H9 (cell line): ENCODE results near the gene DPP10. TPM values are rescaled to one million over a fixed set of nuclear protein-coding genes. Genes with fewer than 3 reads are reported as not detected.

Experiments
- DNase-seq: peaks from one replicate; pipeline ENCODE4 v3.0.0-alpha.2; 2017
- H2AFZ ChIP-seq: one replicate; pipeline ENCODE4 v1.6.1; 2013; ENCODE audit warnings: mild to moderate bottlenecking, low read length, control low read depth, moderate library complexity
- H2AK5ac ChIP-seq: 2 replicates; pipeline ENCODE4 v1.6.1; 2013; ENCODE audit warnings: low read length, control low read depth, mixed read lengths; ENCODE audit not compliant: insufficient read length
- H2BK120ac ChIP-seq: one replicate; pipeline ENCODE4 v1.6.1; 2013; ENCODE audit warnings: low read depth, mild to moderate bottlenecking, low read length, control low read depth, inconsistent platforms; ENCODE audit not compliant: poor library complexity, severe bottlenecking
- H2BK12ac ChIP-seq: 2 replicates; pipeline ENCODE4 v1.6.1; 2013; ENCODE audit warnings: low read length, control low read depth, mixed read lengths, low read depth; ENCODE audit not compliant: insufficient read length
- H2BK15ac ChIP-seq: 2 replicates; pipeline ENCODE4 v1.6.1; 2013; ENCODE audit warnings: low read depth, low read length, control low read depth
- H2BK20ac ChIP-seq: one replicate; pipeline ENCODE4 v1.6.1; 2013; ENCODE audit warnings: low read depth, mild to moderate bottlenecking, low read length, control low read depth, inconsistent platforms; ENCODE audit not compliant: poor library complexity, severe bottlenecking
- H2BK5ac ChIP-seq: 2 replicates; pipeline ENCODE4 v1.6.1; 2013; ENCODE audit warnings: low read length, control low read depth, mixed read lengths; ENCODE audit not compliant: insufficient read length
- H3K14ac ChIP-seq: 2 replicates; pipeline ENCODE4 v1.6.1; 2013; ENCODE audit warnings: low read length, control low read depth; ENCODE audit not compliant: insufficient read depth
- H3K18ac ChIP-seq: 2 replicates; pipeline ENCODE4 v1.6.1; 2013; ENCODE audit warnings: low read depth, mild to moderate bottlenecking, mixed read lengths, low read length, control low read depth; ENCODE audit not compliant: insufficient read length
- H3K23ac ChIP-seq: 2 replicates; pipeline ENCODE4 v1.6.1; 2013; ENCODE audit warnings: low read length, control low read depth, mixed read lengths, low read depth; ENCODE audit not compliant: insufficient read length
- H3K23me2 ChIP-seq: 2 replicates; pipeline ENCODE4 v1.6.1; 2013; ENCODE audit warnings: low read depth, mild to moderate bottlenecking, mixed read lengths, low read length, control low read depth; ENCODE audit not compliant: insufficient read length, poor library complexity, severe bottlenecking
- H3K27ac ChIP-seq: 2 replicates; pipeline ENCODE4 v1.5.1; 2013; ENCODE audit warnings: low read length, control low read depth, mixed read lengths, low read depth; ENCODE audit not compliant: insufficient read length
- H3K27me3 ChIP-seq: 2 replicates; pipeline ENCODE4 v1.6.1; 2013; ENCODE audit warnings: low read length, control low read depth, inconsistent platforms; ENCODE audit not compliant: insufficient read depth
- H3K4ac ChIP-seq: 2 replicates; pipeline ENCODE4 v1.6.1; 2013; ENCODE audit warnings: low read depth, mild to moderate bottlenecking, control low read depth, inconsistent platforms, low read length, moderate library complexity
- H3K4me1 ChIP-seq: 2 replicates; pipeline ENCODE4 v1.6.1; 2013; ENCODE audit warnings: low read length, control low read depth, inconsistent platforms; ENCODE audit not compliant: insufficient read depth
- H3K4me2 ChIP-seq: 2 replicates; pipeline ENCODE4 v1.6.1; 2013; ENCODE audit warnings: low read length, control low read depth, mixed read lengths; ENCODE audit not compliant: insufficient read length, insufficient read depth
- H3K56ac ChIP-seq: 2 replicates; pipeline ENCODE4 v1.6.1; 2013; ENCODE audit warnings: low read depth, mild to moderate bottlenecking, mixed read lengths, low read length, control low read depth; ENCODE audit not compliant: insufficient read length
- H3K79me1 ChIP-seq: 2 replicates; pipeline ENCODE4 v1.6.1; 2013; ENCODE audit warnings: low read depth, mild to moderate bottlenecking, moderate library complexity, low read length, control low read depth, inconsistent platforms; ENCODE audit not compliant: insufficient read depth, poor library complexity, severe bottlenecking
- H3K79me2 ChIP-seq: 2 replicates; pipeline ENCODE4 v1.6.1; 2013; ENCODE audit warnings: low read length, control low read depth, inconsistent platforms; ENCODE audit not compliant: insufficient read depth
- H3K9ac ChIP-seq: 2 replicates; pipeline ENCODE4 v1.6.1; 2013; ENCODE audit warnings: low read length, control low read depth, mixed read lengths; ENCODE audit not compliant: insufficient read length; ENCODE audit errors: extremely low read depth
- H3K9me3 ChIP-seq: one replicate; pipeline ENCODE4 v1.6.1; 2013; ENCODE audit warnings: low read depth, low read length, inconsistent platforms; ENCODE audit not compliant: control insufficient read depth
- H3T11ph ChIP-seq: one replicate; pipeline ENCODE4 v1.6.1; 2013; ENCODE audit warnings: mild to moderate bottlenecking, low read length, control low read depth, inconsistent platforms
- H4K20me1 ChIP-seq: one replicate; pipeline ENCODE4 v1.6.1; 2013; ENCODE audit not compliant: control insufficient read depth, insufficient read length, insufficient read depth
- H4K5ac ChIP-seq: 2 replicates; pipeline ENCODE4 v1.6.1; 2013; ENCODE audit warnings: low read depth, mild to moderate bottlenecking, mixed read lengths, low read length, control low read depth; ENCODE audit not compliant: insufficient read length
- H4K8ac ChIP-seq: replicated peaks from 2 replicates; pipeline ENCODE4 v1.6.1; 2013; ENCODE audit warnings: low read length, control low read depth, mixed read lengths, low read depth; ENCODE audit not compliant: insufficient read length
- H4K91ac ChIP-seq: 2 replicates; pipeline ENCODE4 v1.6.1; 2013; ENCODE audit warnings: low read depth, mild to moderate bottlenecking, moderate library complexity, mixed read lengths, low read length, control low read depth; ENCODE audit not compliant: insufficient read length
- H3K27ac Mint-ChIP-seq, 3 experiments: 2 replicates in 2 of 3; 3 replicates in 1 of 3; pipeline ENCODE4 v1.8.0; 2020 to 2021; ENCODE audit warnings: mixed read lengths in 3 of 3, mild to moderate bottlenecking in 1 of 3, moderate library complexity in 1 of 3
- H3K27me3 Mint-ChIP-seq: 2 replicates; pipeline ENCODE4 v1.8.0; 2021; ENCODE audit warnings: low read depth, mild to moderate bottlenecking, moderate library complexity, mixed read lengths
- H3K36me3 Mint-ChIP-seq, 3 experiments: 2 replicates in 2 of 3; 3 replicates in 1 of 3; pipeline ENCODE4 v1.8.0; 2020 to 2021; ENCODE audit warnings: low read depth in 3 of 3, mixed read lengths in 3 of 3; ENCODE audit not compliant: insufficient read depth in 1 of 3
- H3K4me1 Mint-ChIP-seq, 2 experiments: 2 replicates each; pipeline ENCODE4 v1.8.0; 2020; ENCODE audit warnings: mixed read lengths in 2 of 2
- H3K4me3 Mint-ChIP-seq, 2 experiments: 2 replicates in 1 of 2; 3 replicates in 1 of 2; pipeline ENCODE4 v1.8.0; 2020 to 2021; ENCODE audit warnings: mild to moderate bottlenecking in 2 of 2, mixed read lengths in 2 of 2, moderate library complexity in 1 of 2
- H3K9me3 Mint-ChIP-seq, 2 experiments: 2 replicates in 1 of 2; 3 replicates in 1 of 2; pipeline ENCODE4 v1.8.0; 2020; ENCODE audit warnings: mild to moderate bottlenecking in 2 of 2, mixed read lengths in 2 of 2, moderate library complexity in 1 of 2
- WGBS: extraction: QIAGEN DNeasy Blood & Tissue Kit; methylation state at CpG from one replicate; pipeline ENCODE4 v1.1.7; 2013; ENCODE audit warnings: missing lambda C conversion rate, low lambda C conversion rate, mixed read lengths; ENCODE audit not compliant: insufficient read length; ENCODE audit errors: extremely low coverage; 5-methylcytosine and 5-hydroxymethylcytosine counted together
- total RNA-seq: library from RNA; stranded (reverse); gene quantifications from 2 replicates; pipeline ENCODE4 v1.2.1, GENCODE V29; 2021
- TF ChIP-seq, protein P1 (sequence below): fragments of 200-600 bp; sonication (generic); conservative IDR thresholded peaks from 3 replicates; pipeline ENCODE4 v1.8.0; 2021; ENCODE audit warnings: antibody characterized with exemption, mild to moderate bottlenecking

The DPP10 gene
- total RNA-seq, 1 experiment from 2014 or later: 11.3 TPM

DNA sequence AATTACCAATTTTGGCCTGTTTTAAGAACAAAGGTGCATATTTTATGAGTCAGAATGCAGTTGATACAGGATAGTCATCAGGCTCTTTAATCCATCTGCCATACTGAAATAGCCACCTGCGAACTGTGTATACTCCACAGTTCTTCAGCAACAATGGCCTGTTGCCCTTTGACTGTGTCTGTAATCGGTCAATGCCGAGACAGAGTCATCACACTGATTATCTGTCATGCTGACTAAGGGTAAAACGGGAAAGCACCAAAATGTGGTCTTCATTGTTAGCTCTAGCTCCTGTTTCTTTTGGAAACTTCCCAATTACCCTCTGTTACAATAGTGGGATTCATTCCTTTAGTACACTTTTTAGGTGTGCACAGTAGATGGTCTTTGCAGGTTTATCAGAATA, 871.7 kb downstream of the DPP10 start:
- peaks cover 2 to 4% of the 10 kb centered on the region in 2 experiments; a peak in 1 of 4 replicates for H3K4me1 Mint-ChIP-seq
- no peak overlapping the region for H3K14ac ChIP-seq
- no peak overlapping the region for H4K5ac ChIP-seq
- H3K9me3 Mint-ChIP-seq: peaks cover 0 to 7% of the 10 kb centered on the region in 2 experiments; a peak in 4 of 5 replicates
- no peaks in the 10 kb centered on the region for H3K4me1 ChIP-seq
- H3T11ph ChIP-seq: no peak overlapping the region
- no peak overlapping the region for H2BK12ac ChIP-seq
- no peak overlapping the region for H3K23ac ChIP-seq
- TF ChIP-seq, protein P1, sequence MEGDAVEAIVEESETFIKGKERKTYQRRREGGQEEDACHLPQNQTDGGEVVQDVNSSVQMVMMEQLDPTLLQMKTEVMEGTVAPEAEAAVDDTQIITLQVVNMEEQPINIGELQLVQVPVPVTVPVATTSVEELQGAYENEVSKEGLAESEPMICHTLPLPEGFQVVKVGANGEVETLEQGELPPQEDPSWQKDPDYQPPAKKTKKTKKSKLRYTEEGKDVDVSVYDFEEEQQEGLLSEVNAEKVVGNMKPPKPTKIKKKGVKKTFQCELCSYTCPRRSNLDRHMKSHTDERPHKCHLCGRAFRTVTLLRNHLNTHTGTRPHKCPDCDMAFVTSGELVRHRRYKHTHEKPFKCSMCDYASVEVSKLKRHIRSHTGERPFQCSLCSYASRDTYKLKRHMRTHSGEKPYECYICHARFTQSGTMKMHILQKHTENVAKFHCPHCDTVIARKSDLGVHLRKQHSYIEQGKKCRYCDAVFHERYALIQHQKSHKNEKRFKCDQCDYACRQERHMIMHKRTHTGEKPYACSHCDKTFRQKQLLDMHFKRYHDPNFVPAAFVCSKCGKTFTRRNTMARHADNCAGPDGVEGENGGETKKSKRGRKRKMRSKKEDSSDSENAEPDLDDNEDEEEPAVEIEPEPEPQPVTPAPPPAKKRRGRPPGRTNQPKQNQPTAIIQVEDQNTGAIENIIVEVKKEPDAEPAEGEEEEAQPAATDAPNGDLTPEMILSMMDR: no peak
- no peak overlapping the region for H4K8ac ChIP-seq
- no peak overlapping the region for H3K4me3 Mint-ChIP-seq
- no peak overlapping the region for H2BK20ac ChIP-seq
- no peaks in the 10 kb centered on the region for H4K20me1 ChIP-seq
- no peaks in the 10 kb centered on the region for H3K23me2 ChIP-seq
- no peaks in the 10 kb centered on the region for H3K27me3 Mint-ChIP-seq
- no peak overlapping the region for H2BK120ac ChIP-seq
- H2AK5ac ChIP-seq: no peak overlapping the region
- no peak overlapping the region for H3K27ac Mint-ChIP-seq
- no peak overlapping the region for H3K9ac ChIP-seq
- H4K91ac ChIP-seq: no peak overlapping the region
- WGBS: no CpG with 5 or more reads among the region's 4 CpGs
- H3K79me1 ChIP-seq: no peaks in the 10 kb centered on the region
- H2BK15ac ChIP-seq: no peak overlapping the region
- H3K79me2 ChIP-seq: no peaks in the 10 kb centered on the region
- H3K36me3 Mint-ChIP-seq: peaks cover 8 to 27% (median 9%) of the 10 kb centered on the region in 3 experiments; a peak in 6 of 7 replicates
- H3K18ac ChIP-seq: no peak overlapping the region
- DNase-seq: no peak
- no peaks in the 10 kb centered on the region for H3K27me3 ChIP-seq
- no peak overlapping the region for H2AFZ ChIP-seq
- no peak overlapping the region for H3K4me2 ChIP-seq
- H3K56ac ChIP-seq: no peak overlapping the region
- H3K4ac ChIP-seq: no peak overlapping the region
- H3K27ac ChIP-seq: no peak overlapping the region
- H3K9me3 ChIP-seq: no peaks in the 10 kb centered on the region
- no peak overlapping the region for H2BK5ac ChIP-seq
